GM15510 (cell line): ENCODE measurements around the gene TMEM150C.

Experiments
- POLR2A ChIP-seq: IDR thresholded peaks from 3 replicates; pipeline ENCODE4 v1.6.1; 2011; ENCODE audit warnings: borderline replicate concordance; ENCODE audit not compliant: insufficient read length; ENCODE audit errors: extremely low read depth

TMEM150C gene

DNA sequence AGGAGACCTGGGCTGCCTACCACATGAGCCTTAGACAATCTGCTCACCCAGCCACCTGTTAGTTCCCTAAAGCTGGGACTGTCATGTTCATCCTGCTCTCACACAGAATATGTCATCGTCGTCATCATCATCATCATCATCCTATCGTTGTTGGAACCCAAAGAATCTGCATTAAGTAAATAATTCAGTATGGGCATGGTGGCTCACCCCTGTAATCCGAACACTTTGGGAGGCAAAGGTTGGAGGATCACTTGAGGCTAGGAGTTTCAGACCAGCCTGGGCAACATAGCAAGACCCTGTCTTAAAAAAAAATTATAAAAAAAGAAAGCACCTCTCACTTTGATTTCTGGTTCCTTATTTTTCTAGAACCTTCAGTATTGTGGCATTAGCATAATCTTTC, 125.0 kb downstream of the TMEM150C start:
- TF ChIP-seq POLR2A: no peak

- no peak for TF ChIP-seq POLR2A
Measured at GRCh38 chr4:82436130-82436529, 125.7 kb downstream of the TMEM150C start.

GRCh38 chr4:82434949-82435348, 126.8 kb downstream of the TMEM150C start:
- TF ChIP-seq POLR2A: no peak

DNA sequence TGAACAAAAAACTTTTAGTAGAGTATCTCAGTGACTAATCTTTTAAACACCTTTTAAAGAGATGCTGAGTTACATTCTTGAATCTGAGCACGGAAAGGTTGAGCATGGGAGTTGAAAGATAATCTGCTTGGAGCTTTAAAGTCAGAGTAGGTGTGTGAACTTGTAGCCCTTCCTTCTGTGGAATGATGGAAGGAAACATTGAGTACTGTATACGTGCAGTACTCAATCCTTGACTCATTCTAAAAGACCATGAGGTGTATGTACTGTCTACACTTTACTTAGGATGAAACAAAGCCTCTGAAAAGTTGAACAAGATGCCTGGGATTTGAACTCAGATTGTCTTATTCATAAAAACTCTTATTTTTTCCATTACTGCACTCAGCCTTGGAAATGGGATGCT, 128.0 kb downstream of the TMEM150C start:
- TF ChIP-seq POLR2A: no peak
